Measurements from ENCODE around the gene LMBRD1.
A peak's percentile ranks its signal among the peaks of the same experiment; 100 is the strongest.
"Not testable (repeated sequence)": the region's sequence is repeated elsewhere in the genome, so short reads cannot be mapped to it uniquely, and the experiment has no call there.

LMBRD1 gene

DNA sequence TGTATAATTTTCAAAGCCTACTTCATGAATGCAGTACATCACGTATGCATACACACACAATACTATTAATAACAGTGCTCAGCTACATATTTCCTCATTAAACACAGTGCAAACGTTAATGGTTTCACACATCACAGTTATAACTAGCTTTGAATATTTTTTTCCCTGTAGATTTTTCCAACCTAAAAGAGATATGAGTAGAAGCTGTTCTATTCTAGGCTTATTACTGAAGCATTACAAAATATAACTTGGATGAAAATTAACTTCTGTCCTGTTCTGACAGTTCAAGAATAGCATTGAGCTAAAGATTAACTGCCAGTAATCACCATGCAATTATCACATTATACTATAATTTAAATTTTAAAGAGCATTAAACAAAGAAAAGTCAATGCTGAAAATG is 6.2 kb downstream of the LMBRD1 start:
- Histone ChIP-seq H2AFZ (ENCODE audit: low read length) (no peak overlapping the region), H3K9me2 (replicated peaks; ENCODE audit: low read depth, low read length) (no peaks in the 10 kb centered on the region), H3K4me1 (ENCODE audit: insufficient read depth, low read length, poor library complexity, severe bottlenecking) (peaks cover 43% of the 10 kb centered on the region), H3K27me3 (ENCODE audit: insufficient read depth, low read length, poor library complexity, severe bottlenecking) (no peaks in the 10 kb centered on the region), H3K79me2 (ENCODE audit: insufficient read depth, low read length) (peaks cover 21% of the 10 kb centered on the region), H3K4me2 (ENCODE audit: low read depth, low read length, poor library complexity, severe bottlenecking) (peak overlapping the region; percentile 10), H3K36me3 (ENCODE audit: insufficient read depth, low read length) (no peaks in the 10 kb centered on the region), H3K9me3 (ENCODE audit: insufficient read depth, low read depth, low read length) (no peaks in the 10 kb centered on the region), H3F3A (ENCODE audit: low read depth) (no peaks in the 10 kb centered on the region), H3K9ac (ENCODE audit: low read depth, low read length, poor library complexity, severe bottlenecking) (no peak overlapping the region), H3K4me3 (ENCODE audit: low read length, poor library complexity, severe bottlenecking) (no peak overlapping the region), H4K20me1 (ENCODE audit: insufficient read depth, low read length, poor library complexity, severe bottlenecking) (peaks cover 5% of the 10 kb centered on the region)
- no peak for TF ChIP-seq EZH2phosphoT487 (IDR thresholded peaks at IDR 0.05; ENCODE audit: borderline replicate concordance)
- TF ChIP-seq, protein P1, sequence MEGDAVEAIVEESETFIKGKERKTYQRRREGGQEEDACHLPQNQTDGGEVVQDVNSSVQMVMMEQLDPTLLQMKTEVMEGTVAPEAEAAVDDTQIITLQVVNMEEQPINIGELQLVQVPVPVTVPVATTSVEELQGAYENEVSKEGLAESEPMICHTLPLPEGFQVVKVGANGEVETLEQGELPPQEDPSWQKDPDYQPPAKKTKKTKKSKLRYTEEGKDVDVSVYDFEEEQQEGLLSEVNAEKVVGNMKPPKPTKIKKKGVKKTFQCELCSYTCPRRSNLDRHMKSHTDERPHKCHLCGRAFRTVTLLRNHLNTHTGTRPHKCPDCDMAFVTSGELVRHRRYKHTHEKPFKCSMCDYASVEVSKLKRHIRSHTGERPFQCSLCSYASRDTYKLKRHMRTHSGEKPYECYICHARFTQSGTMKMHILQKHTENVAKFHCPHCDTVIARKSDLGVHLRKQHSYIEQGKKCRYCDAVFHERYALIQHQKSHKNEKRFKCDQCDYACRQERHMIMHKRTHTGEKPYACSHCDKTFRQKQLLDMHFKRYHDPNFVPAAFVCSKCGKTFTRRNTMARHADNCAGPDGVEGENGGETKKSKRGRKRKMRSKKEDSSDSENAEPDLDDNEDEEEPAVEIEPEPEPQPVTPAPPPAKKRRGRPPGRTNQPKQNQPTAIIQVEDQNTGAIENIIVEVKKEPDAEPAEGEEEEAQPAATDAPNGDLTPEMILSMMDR (conservative IDR thresholded peaks at IDR 0.05; ENCODE audit: low read length) = no peak

DNA sequence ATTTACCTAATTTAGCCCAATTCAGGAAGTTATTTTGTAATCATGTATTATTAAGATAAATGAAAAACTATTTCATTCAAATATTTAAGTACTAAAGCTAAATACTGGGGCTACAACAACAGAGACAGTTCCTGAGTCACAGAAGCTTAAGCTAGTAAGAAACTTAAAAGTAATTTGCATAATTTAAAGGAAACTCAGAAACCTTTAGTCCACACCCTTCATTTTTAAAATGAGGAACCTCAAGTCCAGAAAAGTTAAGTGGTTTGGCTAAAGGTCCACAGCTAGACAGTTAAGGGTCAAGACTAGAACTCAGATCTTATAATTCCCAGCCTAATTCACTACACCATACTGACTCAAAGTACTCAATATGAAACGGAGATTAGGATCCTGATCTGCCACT is 7.2 kb downstream of the LMBRD1 start:
- no peak for TF ChIP-seq EZH2phosphoT487 (IDR thresholded peaks at IDR 0.05; ENCODE audit: borderline replicate concordance)
- TF ChIP-seq, protein P1 (conservative IDR thresholded peaks at IDR 0.05; ENCODE audit: low read length) = no peak
- Histone ChIP-seq H2AFZ (ENCODE audit: low read length) (no peak overlapping the region), H3K9me2 (replicated peaks; ENCODE audit: low read depth, low read length) (no peaks in the 10 kb centered on the region), H3K27me3 (ENCODE audit: insufficient read depth, low read length, poor library complexity, severe bottlenecking) (no peaks in the 10 kb centered on the region), H3K36me3 (ENCODE audit: insufficient read depth, low read length) (no peaks in the 10 kb centered on the region), H3F3A (ENCODE audit: low read depth) (no peaks in the 10 kb centered on the region), H4K20me1 (ENCODE audit: insufficient read depth, low read length, poor library complexity, severe bottlenecking) (peaks cover 5% of the 10 kb centered on the region), H3K4me1 (ENCODE audit: insufficient read depth, low read length, poor library complexity, severe bottlenecking) (peaks cover 33% of the 10 kb centered on the region), H3K9ac (ENCODE audit: low read depth, low read length, poor library complexity, severe bottlenecking) (no peak overlapping the region), H3K4me2 (ENCODE audit: low read depth, low read length, poor library complexity, severe bottlenecking) (no peak overlapping the region), H3K9me3 (ENCODE audit: insufficient read depth, low read depth, low read length) (no peaks in the 10 kb centered on the region), H3K79me2 (ENCODE audit: insufficient read depth, low read length) (peaks cover 18% of the 10 kb centered on the region), H3K4me3 (ENCODE audit: low read length, poor library complexity, severe bottlenecking) (no peak overlapping the region)

DNA sequence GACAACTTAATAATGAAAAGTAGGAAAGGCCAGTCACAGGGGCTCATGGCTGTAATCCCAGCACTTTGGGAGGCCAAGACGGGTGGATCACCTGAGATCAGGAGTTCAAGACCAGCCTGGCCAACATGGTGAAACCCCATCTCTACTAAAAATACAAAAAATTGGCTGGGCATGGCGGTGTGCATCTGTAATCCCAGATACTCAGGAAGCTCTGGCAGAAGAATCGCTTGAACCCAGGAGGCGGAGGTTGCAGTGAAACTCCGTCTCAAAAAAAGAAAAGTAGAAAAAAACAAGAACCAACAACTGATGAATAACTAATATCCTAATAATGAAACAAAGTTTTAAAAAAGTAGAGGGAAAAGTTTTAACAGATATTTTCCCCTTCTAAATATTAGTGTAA is 9.4 kb downstream of the LMBRD1 start:
- not testable (repeated sequence) for H3K79me2 ChIP-seq (ENCODE audit: insufficient read depth, low read length); H3F3A ChIP-seq (ENCODE audit: low read depth); H3K9me2 ChIP-seq (replicated peaks; ENCODE audit: low read depth, low read length); H3K9me3 ChIP-seq (ENCODE audit: insufficient read depth, low read depth, low read length); H3K4me3 ChIP-seq (ENCODE audit: low read length, poor library complexity, severe bottlenecking); H2AFZ ChIP-seq (ENCODE audit: low read length); H3K27me3 ChIP-seq (ENCODE audit: insufficient read depth, low read length, poor library complexity, severe bottlenecking); H3K36me3 ChIP-seq (ENCODE audit: insufficient read depth, low read length); H3K9ac ChIP-seq (ENCODE audit: low read depth, low read length, poor library complexity, severe bottlenecking); H4K20me1 ChIP-seq (ENCODE audit: insufficient read depth, low read length, poor library complexity, severe bottlenecking)
- Histone ChIP-seq H3K4me2 (ENCODE audit: low read depth, low read length, poor library complexity, severe bottlenecking) (peak overlapping the region; percentile 3), H3K4me1 (ENCODE audit: insufficient read depth, low read length, poor library complexity, severe bottlenecking) (peaks cover 18% of the 10 kb centered on the region)

DNA sequence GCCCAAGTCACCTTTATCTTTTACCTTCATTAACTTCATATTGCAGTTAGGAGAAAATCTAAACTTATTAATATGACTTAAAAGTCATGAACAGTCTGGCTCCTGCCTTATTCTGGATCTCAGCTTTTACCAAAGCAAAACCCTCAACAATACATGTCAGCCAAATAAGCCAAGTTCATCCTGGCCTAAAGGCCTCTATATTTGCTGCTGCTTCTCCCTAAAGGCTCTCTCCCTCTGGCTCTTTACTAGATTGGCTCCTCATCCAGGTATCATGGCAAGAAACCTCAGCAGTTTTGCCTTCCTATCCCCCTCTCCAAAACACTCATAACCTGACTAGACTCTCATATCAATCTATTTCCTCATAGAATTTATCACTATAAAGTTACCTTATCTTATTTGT is 11.1 kb downstream of the LMBRD1 start:
- Histone ChIP-seq H3K9ac (ENCODE audit: low read depth, low read length, poor library complexity, severe bottlenecking) (no peak overlapping the region), H3K9me2 (replicated peaks; ENCODE audit: low read depth, low read length) (no peaks in the 10 kb centered on the region), H4K20me1 (ENCODE audit: insufficient read depth, low read length, poor library complexity, severe bottlenecking) (no peaks in the 10 kb centered on the region), H2AFZ (ENCODE audit: low read length) (no peak overlapping the region), H3K79me2 (ENCODE audit: insufficient read depth, low read length) (peaks cover 3% of the 10 kb centered on the region; the same call in 1 of the 2 replicates), H3K36me3 (ENCODE audit: insufficient read depth, low read length) (no peaks in the 10 kb centered on the region), H3K4me2 (ENCODE audit: low read depth, low read length, poor library complexity, severe bottlenecking) (no peak overlapping the region), H3F3A (ENCODE audit: low read depth) (no peaks in the 10 kb centered on the region), H3K4me3 (ENCODE audit: low read length, poor library complexity, severe bottlenecking) (no peak overlapping the region), H3K9me3 (ENCODE audit: insufficient read depth, low read depth, low read length) (no peaks in the 10 kb centered on the region), H3K27me3 (ENCODE audit: insufficient read depth, low read length, poor library complexity, severe bottlenecking) (no peaks in the 10 kb centered on the region), H3K4me1 (ENCODE audit: insufficient read depth, low read length, poor library complexity, severe bottlenecking) (peaks cover 6% of the 10 kb centered on the region)
- TF ChIP-seq EZH2phosphoT487 (IDR thresholded peaks at IDR 0.05; ENCODE audit: borderline replicate concordance) = no peak
- TF ChIP-seq, protein P1 (conservative IDR thresholded peaks at IDR 0.05; ENCODE audit: low read length) = no peak
